Fibroblast of lung (primary cell): Measurements from ENCODE around the gene PXMP4. TPM values are rescaled to one million over a fixed set of nuclear protein-coding genes. Genes with fewer than 3 reads are reported as not detected.

Experiments
- DNase-seq, 2 donors: peaks; one replicate each; pipeline versions ENCODE4 v3.0.0 to v3.0.0-alpha.2; 2010; ENCODE audit warnings: low read depth in 2 of 2
- H2AFZ ChIP-seq: 2 replicates; pipeline ENCODE4 v1.5.1; 2012; ENCODE audit warnings: low read length, control low read depth, inconsistent platforms
- H3K27ac ChIP-seq: 2 replicates; pipeline ENCODE4 v1.5.1; 2011; ENCODE audit warnings: low read length, control low read depth; ENCODE audit not compliant: insufficient read depth
- H3K27me3 ChIP-seq: 2 replicates; pipeline ENCODE4 v1.5.1; 2011; ENCODE audit warnings: mild to moderate bottlenecking, low read length; ENCODE audit not compliant: control insufficient read depth, insufficient read depth
- H3K36me3 ChIP-seq: 2 replicates; pipeline ENCODE4 v1.5.1; 2011; ENCODE audit warnings: low read length; ENCODE audit not compliant: control insufficient read depth, insufficient read depth
- H3K4me1 ChIP-seq: 2 replicates; pipeline ENCODE4 v1.5.1; 2011; ENCODE audit warnings: low read length; ENCODE audit not compliant: control insufficient read depth, insufficient read depth; ENCODE audit errors: extremely low read depth
- H3K4me2 ChIP-seq: 2 replicates; pipeline ENCODE4 v1.5.1; 2011; ENCODE audit warnings: low read length, control low read depth; ENCODE audit not compliant: insufficient read depth; ENCODE audit errors: extremely low read depth
- H3K4me3 ChIP-seq, 4 experiments: fragments of 200-600 bp in 1 of 4; sonication (generic) in 1 of 4; replicated peaks in 1 of 4; 2 replicates each; pipeline ENCODE4 v1.5.1; 2011 to 2016; ENCODE audit warnings: low read length in 4 of 4, low read depth in 3 of 4, mild to moderate bottlenecking in 3 of 4, control low read depth in 2 of 4, inconsistent platforms in 1 of 4, mixed read lengths in 1 of 4; ENCODE audit not compliant: insufficient read depth in 1 of 4; ENCODE audit errors: control extremely low read depth in 1 of 4
- H3K79me2 ChIP-seq: 2 replicates; pipeline ENCODE4 v1.5.1; 2012; ENCODE audit warnings: mild to moderate bottlenecking, low read length, inconsistent platforms; ENCODE audit not compliant: control insufficient read depth, insufficient read depth
- H3K9ac ChIP-seq: 2 replicates; pipeline ENCODE4 v1.5.1; 2011; ENCODE audit warnings: mild to moderate bottlenecking, low read length, control low read depth; ENCODE audit not compliant: insufficient read depth
- H3K9me3 ChIP-seq: 2 replicates; pipeline ENCODE4 v1.5.1; 2012; ENCODE audit warnings: low read depth, low read length; ENCODE audit not compliant: control insufficient read depth, insufficient read depth
- H4K20me1 ChIP-seq: 2 replicates; pipeline ENCODE4 v1.5.1; 2011; ENCODE audit warnings: low read length; ENCODE audit not compliant: control insufficient read depth, insufficient read depth; ENCODE audit errors: extremely low read depth
- CTCF ChIP-seq, 2 donors: IDR thresholded peaks in 1 of 2; conservative IDR thresholded peaks in 1 of 2; 1 replicate in 1 of 2; 2 replicates in 1 of 2; pipeline ENCODE4 v1.5.1; 2011 to 2012; ENCODE audit warnings: low read length in 2 of 2, control low read depth in 1 of 2, inconsistent platforms in 1 of 2, low read depth in 1 of 2, mild to moderate bottlenecking in 1 of 2
- EZH2 ChIP-seq: IDR thresholded peaks from 2 replicates; pipeline ENCODE4 v1.5.1; 2012; ENCODE audit warnings: low read length, control low read depth, mild to moderate bottlenecking; ENCODE audit errors: missing control alignments
- polyA plus RNA-seq, 2 donors: library from polyadenylated mRNA; depleted of rRNA in 1 of 2; stranded (reverse) in 1 of 2; unstranded in 1 of 2; fragments of >200 nt; gene quantifications; 2 replicates each; pipeline ENCODE4 v1.2.1, GENCODE V29; 2011 to 2012; ENCODE audit warnings: missing spikeins in 1 of 2
- total RNA-seq: library from RNA; depleted of rRNA; stranded (reverse); fragments of >200 nt; gene quantifications from 2 replicates; pipeline ENCODE4 v1.2.1, GENCODE V29; 2014

PXMP4 gene
- total and polyA plus RNA-seq, 2 donors (not counting 1 experiment from before 2014, with no cell fraction given) = 4.1 to 6.3 TPM

DNA sequence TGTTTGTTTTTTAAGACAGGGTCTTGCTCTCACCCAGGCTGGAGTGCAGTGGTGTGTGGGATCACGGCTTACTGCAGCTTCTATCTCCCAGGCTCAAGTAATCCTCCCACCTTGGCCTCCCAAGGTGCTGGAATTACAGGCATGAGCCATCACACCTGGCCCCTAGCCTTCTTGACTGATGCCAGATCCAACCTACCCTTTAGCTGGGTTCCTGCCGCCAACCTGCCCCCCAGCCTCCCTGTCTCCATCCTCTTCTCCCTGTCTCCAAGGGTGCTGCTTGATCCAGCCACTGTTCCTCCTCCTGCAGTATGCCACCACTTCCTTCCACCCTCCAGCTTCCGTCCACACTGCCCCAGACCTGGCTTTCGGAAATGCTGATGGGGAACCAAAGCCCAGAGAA is 61.2 kb downstream of the PXMP4 start:
- peaks cover 4% of the 10 kb centered on the region for H3K4me1 ChIP-seq
- no peak overlapping the region for H3K27ac ChIP-seq
- H3K79me2 ChIP-seq = no peaks in the 10 kb centered on the region
- H3K4me3 ChIP-seq = no peak overlapping the region
- peaks cover 4% of the 10 kb centered on the region for H3K36me3 ChIP-seq
- H3K27me3 ChIP-seq = no peaks in the 10 kb centered on the region
- no peak for DNase-seq
- no peak overlapping the region for H3K4me2 ChIP-seq
- H3K9ac ChIP-seq = no peak overlapping the region
- H2AFZ ChIP-seq = no peak overlapping the region
- H4K20me1 ChIP-seq = no peaks in the 10 kb centered on the region
- TF ChIP-seq CTCF (conservative IDR thresholded peaks at IDR 0.05 in 1 of 2, IDR thresholded peaks at IDR 0.05 in 1 of 2; ENCODE audit: low read depth in 1 of 2, low read length in 2 of 2) (no peak), EZH2 (no peak)
- H3K9me3 ChIP-seq = no peaks in the 10 kb centered on the region

- no peak overlapping the region for H3K4me3 ChIP-seq
- DNase-seq = no peak
- no peaks in the 10 kb centered on the region for H3K27me3 ChIP-seq
- no peak overlapping the region for H3K4me2 ChIP-seq
- TF ChIP-seq CTCF (conservative IDR thresholded peaks at IDR 0.05 in 1 of 2, IDR thresholded peaks at IDR 0.05 in 1 of 2; ENCODE audit: low read depth in 1 of 2, low read length in 2 of 2) (no peak), EZH2 (no peak)
- H2AFZ ChIP-seq = no peak overlapping the region
- no peak overlapping the region for H3K9ac ChIP-seq
- H3K27ac ChIP-seq = no peak overlapping the region
- H3K9me3 ChIP-seq = no peaks in the 10 kb centered on the region
- H3K79me2 ChIP-seq = no peaks in the 10 kb centered on the region
- peaks cover 4% of the 10 kb centered on the region for H3K36me3 ChIP-seq
- H4K20me1 ChIP-seq = no peaks in the 10 kb centered on the region
- H3K4me1 ChIP-seq = peaks cover 3% of the 10 kb centered on the region
These were observed 61.6 kb downstream of the PXMP4 start for GRCh38 chr20:33658510-33658909.

DNA sequence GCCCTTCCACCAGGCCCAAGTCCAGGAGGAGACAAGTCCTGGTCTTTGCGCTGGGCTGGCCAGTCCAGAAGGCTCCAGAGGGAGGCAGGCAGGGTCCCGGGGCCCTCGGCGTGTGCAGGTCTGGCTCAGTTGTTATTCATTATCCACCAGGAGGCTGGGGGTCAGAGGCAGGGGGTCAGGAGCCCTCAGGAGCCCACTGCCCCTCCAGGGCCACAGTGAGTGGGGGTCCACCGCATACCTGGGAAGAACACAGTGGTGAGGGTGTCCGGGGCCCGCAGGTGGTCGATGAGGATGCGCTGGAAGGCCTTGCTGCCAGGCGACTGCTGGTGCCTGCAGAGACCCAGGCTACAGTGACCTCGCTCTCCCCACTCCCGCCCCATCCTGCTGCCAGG is 62.4 kb downstream of the PXMP4 start:
- Histone ChIP-seq H3K27me3 (no peaks in the 10 kb centered on the region), H3K36me3 (peaks cover 4% of the 10 kb centered on the region), H3K9ac (no peak overlapping the region), H3K27ac (no peak overlapping the region), H2AFZ (no peak overlapping the region), H3K4me2 (no peak overlapping the region), H3K9me3 (no peaks in the 10 kb centered on the region), H3K4me1 (no peaks in the 10 kb centered on the region), H3K4me3 (no peak overlapping the region), H4K20me1 (no peaks in the 10 kb centered on the region), H3K79me2 (no peaks in the 10 kb centered on the region)
- TF ChIP-seq EZH2 = no peak
- no peak for TF ChIP-seq CTCF (conservative IDR thresholded peaks at IDR 0.05 in 1 of 2, IDR thresholded peaks at IDR 0.05 in 1 of 2; ENCODE audit: low read depth in 1 of 2, low read length in 2 of 2)
- no peak for DNase-seq
